Glomerular visceral epithelial cell (primary cell): Measurements from ENCODE around the gene MALRD1.

Source experiments
- DNase-seq: peaks from one replicate; pipeline ENCODE4 v3.0.0-alpha.2; 2016; ENCODE audit errors: extremely low spot score

Gene MALRD1

GRCh38 chr10:19347621-19348020 lies 299.0 kb downstream of the MALRD1 start:
- no peak for DNase-seq

- no peak for DNase-seq
Observed at GRCh38 chr10:19367176-19367575, 318.6 kb downstream of the MALRD1 start.

GRCh38 chr10:19373988-19374387 lies 325.4 kb downstream of the MALRD1 start:
- DNase-seq, result no peak

GRCh38 chr10:19385846-19386450 lies 337.3 kb downstream of the MALRD1 start:
- DNase-seq, result no peak

GRCh38 chr10:19408924-19409323 lies 360.3 kb downstream of the MALRD1 start:
- no peak for DNase-seq

GRCh38 chr10:19411119-19411518 lies 362.5 kb downstream of the MALRD1 start:
- no peak for DNase-seq

GRCh38 chr10:19412531-19412930 lies 363.9 kb downstream of the MALRD1 start:
- peak; percentile 13 for DNase-seq

GRCh38 chr10:19416164-19416563 lies 367.6 kb downstream of the MALRD1 start:
- DNase-seq, result no peak

- DNase-seq, result no peak
Observed at GRCh38 chr10:19417740-19418139, 369.1 kb downstream of the MALRD1 start.

- no peak for DNase-seq
Observed at GRCh38 chr10:19421674-19422073, 373.1 kb downstream of the MALRD1 start.

- no peak for DNase-seq
Observed at GRCh38 chr10:19426034-19426433, 377.4 kb downstream of the MALRD1 start.

GRCh38 chr10:19431622-19432351 lies 383.2 kb downstream of the MALRD1 start:
- no peak for DNase-seq

GRCh38 chr10:19449860-19450259 lies 401.3 kb downstream of the MALRD1 start:
- no peak for DNase-seq

- DNase-seq, result no peak
Observed at GRCh38 chr10:19451356-19451755, 402.8 kb downstream of the MALRD1 start.

- DNase-seq, result no peak
Observed at GRCh38 chr10:19451937-19452336, 403.3 kb downstream of the MALRD1 start.

GRCh38 chr10:19453967-19454366 lies 405.4 kb downstream of the MALRD1 start:
- DNase-seq, result no peak

GRCh38 chr10:19461588-19461987 lies 413.0 kb downstream of the MALRD1 start:
- no peak for DNase-seq

GRCh38 chr10:19466709-19467108 lies 418.1 kb downstream of the MALRD1 start:
- no peak for DNase-seq

GRCh38 chr10:19468413-19468812 lies 419.8 kb downstream of the MALRD1 start:
- DNase-seq, result no peak

- DNase-seq, result no peak
Observed at GRCh38 chr10:19469521-19469920, 420.9 kb downstream of the MALRD1 start.

- DNase-seq, result no peak
Observed at GRCh38 chr10:19479854-19480253, 431.3 kb downstream of the MALRD1 start.

- DNase-seq, result no peak
Observed at GRCh38 chr10:19480353-19480752, 431.8 kb downstream of the MALRD1 start.

GRCh38 chr10:19483421-19483820 lies 434.8 kb downstream of the MALRD1 start:
- no peak for DNase-seq
